ENCODE measurements around the gene CEP72. TPM values are rescaled to one million over a fixed set of nuclear protein-coding genes. Genes with fewer than 3 reads are reported as not detected.
"Not testable (repeated sequence)": the region's sequence is repeated elsewhere in the genome, so short reads cannot be mapped to it uniquely, and the experiment has no call there.

The CEP72 gene
- total RNA-seq, 1 donor from 2014 or later = 0.32 TPM

- Histone ChIP-seq H3K4me1 (no peaks in the 10 kb centered on the region), H3K4me3 (no peak overlapping the region), H3K27me3 (no peaks in the 10 kb centered on the region), H3K36me3 (no peaks in the 10 kb centered on the region), H3K9me3 (no peaks in the 10 kb centered on the region), H3K27ac (no peak overlapping the region)
- no peak for TF ChIP-seq CTCF (IDR thresholded peaks at IDR 0.05)
- intact Hi-C loops (cut with DNase I) = no loop called here
- DNase-seq (ENCODE audit: low spot score in 2 of 2) = peak in 1 of 2 donors; percentile 61
Measured at GRCh38 chr5:683551-684481, 71.7 kb downstream of the CEP72 start.

- no peaks in the 10 kb centered on the region for H3K9me3 ChIP-seq
- DNase-seq (ENCODE audit: low spot score in 2 of 2) = no peak
- H3K4me3 ChIP-seq = no peak overlapping the region
- H3K27ac ChIP-seq = no peak overlapping the region
- H3K4me1 ChIP-seq = no peaks in the 10 kb centered on the region
- no peak for TF ChIP-seq CTCF (IDR thresholded peaks at IDR 0.05)
- H3K27me3 ChIP-seq = no peaks in the 10 kb centered on the region
- H3K36me3 ChIP-seq = no peaks in the 10 kb centered on the region
- intact Hi-C loops (cut with DNase I) = no loop called here
Measured at GRCh38 chr5:684751-685216, 72.6 kb downstream of the CEP72 start.

- peak in 1 of 2 donors; percentile 58 for DNase-seq (ENCODE audit: low spot score in 2 of 2)
- H3K4me3 ChIP-seq = no peak overlapping the region
- H3K9me3 ChIP-seq = no peaks in the 10 kb centered on the region
- intact Hi-C loops (cut with DNase I) = no loop called here
- no peak overlapping the region for H3K27ac ChIP-seq
- H3K4me1 ChIP-seq = no peaks in the 10 kb centered on the region
- TF ChIP-seq CTCF (IDR thresholded peaks at IDR 0.05) = no peak
- H3K36me3 ChIP-seq = no peaks in the 10 kb centered on the region
- no peaks in the 10 kb centered on the region for H3K27me3 ChIP-seq
Measured at GRCh38 chr5:685262-686171, 73.4 kb downstream of the CEP72 start.

GRCh38 chr5:686172-686523 is 74.0 kb downstream of the CEP72 start:
- H3K36me3 ChIP-seq; DNase-seq (ENCODE audit: low spot score in 2 of 2); H3K9me3 ChIP-seq; H3K27me3 ChIP-seq; intact Hi-C loops (cut with DNase I); H3K4me3 ChIP-seq; H3K4me1 ChIP-seq; H3K27ac ChIP-seq: not testable (repeated sequence)

GRCh38 chr5:686936-687335 is 74.8 kb downstream of the CEP72 start:
- H3K4me3 ChIP-seq; H3K36me3 ChIP-seq; H3K27ac ChIP-seq; H3K4me1 ChIP-seq; intact Hi-C loops (cut with DNase I); H3K27me3 ChIP-seq; DNase-seq (ENCODE audit: low spot score in 2 of 2); H3K9me3 ChIP-seq: not testable (repeated sequence)

GRCh38 chr5:688348-689010 is 76.3 kb downstream of the CEP72 start:
- intact Hi-C loops (cut with DNase I); H3K4me3 ChIP-seq: not testable (repeated sequence)

GRCh38 chr5:690293-690692 is 78.2 kb downstream of the CEP72 start:
- H3K27ac ChIP-seq; H3K9me3 ChIP-seq; H3K27me3 ChIP-seq; DNase-seq (ENCODE audit: low spot score in 2 of 2); H3K36me3 ChIP-seq; H3K4me3 ChIP-seq; H3K4me1 ChIP-seq: not testable (repeated sequence)
- intact Hi-C loops (cut with DNase I) = loop anchor here (5.0 kb wide), 1 partner anchor 218 kb away; no protein-coding TSS in a partner anchor

More at GRCh38 chr5:688348-689010, 76.3 kb downstream of the CEP72 start:
- not testable (repeated sequence) for DNase-seq (ENCODE audit: low spot score in 2 of 2); H3K27ac ChIP-seq; H3K36me3 ChIP-seq; H3K4me1 ChIP-seq; H3K27me3 ChIP-seq; H3K9me3 ChIP-seq

- not testable (repeated sequence) for H3K27ac ChIP-seq; H3K4me1 ChIP-seq; H3K27me3 ChIP-seq; H3K36me3 ChIP-seq; H3K9me3 ChIP-seq; DNase-seq (ENCODE audit: low spot score in 2 of 2)
- peak overlapping the region in 1 of 2 donors; percentile 30 for H3K4me3 ChIP-seq
- intact Hi-C loops (cut with DNase I) = loop anchor here (5.0 kb wide), 1 partner anchor 219 kb away; no protein-coding TSS in a partner anchor
Measured at GRCh38 chr5:691049-691448, 78.9 kb downstream of the CEP72 start.

All from ascending aorta (tissue), 2 donors.